HG03439 (cell line): Measurements from ENCODE around the gene URI1.

Experiments
- ATAC-seq: cut with Tn5 transposase; IDR thresholded peaks from one replicate; pipeline ENCODE4 v1.9.1; 2021; ENCODE audit warnings: mild to moderate bottlenecking, moderate library complexity; ENCODE audit not compliant: unreplicated experiment

URI1 gene

DNA sequence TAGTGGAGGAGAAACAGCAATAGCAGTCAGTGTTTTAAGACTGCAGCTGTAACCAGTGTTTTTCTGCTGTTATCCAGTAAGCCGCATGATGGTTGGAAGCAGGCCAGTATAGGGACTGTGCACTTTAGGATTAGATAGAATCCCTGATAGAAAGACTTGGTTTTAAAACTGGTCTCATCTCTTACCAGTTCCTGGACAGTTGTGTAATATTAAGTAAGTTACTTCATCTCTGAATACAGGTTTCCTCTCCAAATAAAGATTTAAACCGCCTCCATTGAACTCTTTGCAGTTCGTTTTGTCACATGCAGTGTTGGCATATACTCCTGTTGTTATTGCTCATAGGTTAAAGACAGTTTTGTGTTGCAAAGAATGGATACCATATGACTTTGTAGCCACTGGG lies 25.6 kb downstream of the URI1 start:
- ATAC-seq = no peak

DNA sequence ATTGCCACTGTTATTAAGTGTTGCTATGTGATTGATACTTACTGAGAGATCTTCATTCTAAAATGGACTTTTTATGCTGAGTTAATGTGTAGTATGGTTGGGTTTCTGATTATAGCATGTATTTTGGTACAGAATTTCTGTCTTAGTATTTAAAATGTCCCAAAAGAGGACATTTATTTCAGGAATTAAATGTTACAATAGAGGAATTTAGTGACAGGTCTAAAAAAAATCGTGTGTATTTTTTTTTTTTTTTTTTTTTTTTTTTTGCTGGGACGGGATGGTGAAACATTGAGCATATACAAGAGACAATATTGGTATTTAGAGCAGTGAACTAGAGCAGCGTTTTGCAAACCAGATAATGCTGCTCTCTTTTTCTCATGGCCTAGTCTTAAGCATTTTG lies 27.9 kb downstream of the URI1 start:
- ATAC-seq = no peak

DNA sequence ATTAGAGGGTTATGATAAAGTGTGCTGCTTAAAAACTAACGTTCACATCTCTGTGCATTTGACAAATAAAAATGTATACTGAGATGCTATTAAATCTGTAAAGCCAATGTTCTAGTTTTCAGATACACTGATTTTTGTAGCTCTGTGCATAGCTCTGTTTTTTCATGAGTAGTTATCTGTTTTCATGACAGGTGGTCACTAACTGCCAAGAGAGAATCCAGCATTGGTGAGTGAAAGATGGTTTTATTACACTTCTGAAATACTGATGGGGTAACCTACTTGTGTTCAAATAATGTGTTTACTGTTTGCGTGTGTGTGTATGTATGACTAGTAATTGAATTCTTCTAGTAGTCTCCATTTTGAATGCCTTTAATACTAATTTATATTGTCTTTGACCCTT lies 29.0 kb downstream of the URI1 start:
- ATAC-seq = no peak

DNA sequence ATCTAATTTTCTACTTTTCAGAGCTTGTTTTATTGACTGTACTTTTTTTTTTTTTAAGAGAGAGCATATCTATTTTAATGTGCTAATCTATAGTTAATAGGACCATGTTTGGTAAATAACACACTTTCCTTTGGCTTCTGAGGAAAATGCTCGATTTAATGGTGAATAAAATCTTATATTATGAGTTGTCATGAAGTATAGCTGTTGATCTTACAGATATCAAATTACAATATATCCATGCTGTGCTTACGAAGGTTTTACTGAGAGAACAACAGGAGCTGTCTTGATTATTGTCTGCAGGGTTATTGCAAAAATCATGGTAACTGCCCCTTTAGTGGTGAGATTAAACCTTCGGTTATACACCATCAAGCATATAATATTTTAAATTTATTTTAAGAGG lies 29.6 kb downstream of the URI1 start:
- ATAC-seq = no peak

DNA sequence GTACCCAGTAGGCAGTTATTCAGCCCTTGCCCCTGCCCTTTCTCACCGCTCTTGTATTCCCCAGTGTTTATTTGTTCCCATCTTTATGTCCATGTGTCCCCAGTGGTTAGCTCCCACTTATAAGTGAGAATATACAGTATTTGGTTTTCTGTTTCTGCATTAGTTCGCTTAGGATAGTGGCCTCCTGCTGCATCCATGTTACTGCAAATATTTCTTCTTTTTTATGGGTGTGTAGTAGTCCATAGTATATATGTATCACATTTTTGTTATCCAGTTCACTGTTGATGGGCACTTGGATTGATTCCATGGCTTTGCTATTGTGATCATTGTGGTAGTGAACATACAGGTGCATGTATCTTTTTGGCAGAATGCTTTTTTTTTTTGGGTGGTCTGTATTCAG lies 32.7 kb downstream of the URI1 start:
- ATAC-seq = no peak

DNA sequence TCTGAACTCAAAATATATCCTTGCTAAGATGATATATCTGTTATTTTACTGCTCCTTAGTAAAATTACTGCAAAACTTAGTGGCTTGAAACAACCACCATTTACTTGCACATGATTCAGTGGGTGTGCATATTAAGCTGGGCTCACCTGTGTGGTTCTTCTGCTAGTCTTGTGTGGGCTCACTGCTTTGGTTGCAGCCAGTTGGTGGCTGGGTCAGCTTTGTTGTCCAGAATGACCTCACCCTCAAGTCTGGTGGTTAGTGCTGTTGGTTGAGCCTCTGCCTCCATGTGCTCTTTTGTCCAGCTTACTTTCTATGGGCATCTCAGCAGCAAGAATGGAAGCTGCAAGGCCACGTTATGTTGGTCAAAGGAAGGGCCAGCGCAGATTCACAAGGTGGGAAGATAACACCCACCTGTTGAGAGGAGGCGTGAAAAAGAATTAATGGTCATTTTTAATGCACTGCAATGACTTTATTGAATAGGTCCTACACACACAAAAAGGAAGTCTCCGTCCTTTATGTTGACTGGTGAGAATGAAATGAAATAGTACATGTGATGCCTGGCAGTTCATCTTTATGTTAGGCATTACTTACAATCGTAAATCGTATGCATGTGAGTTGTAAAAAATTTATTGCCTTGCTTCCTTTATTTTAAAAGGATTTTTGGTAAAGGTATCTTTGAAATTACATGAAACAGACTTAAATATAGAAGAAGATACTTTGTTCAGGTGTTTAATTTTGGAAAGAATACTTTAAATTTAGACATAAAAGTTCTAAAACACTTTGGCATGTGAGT lies 34.3 kb downstream of the URI1 start:
- ATAC-seq = no peak

DNA sequence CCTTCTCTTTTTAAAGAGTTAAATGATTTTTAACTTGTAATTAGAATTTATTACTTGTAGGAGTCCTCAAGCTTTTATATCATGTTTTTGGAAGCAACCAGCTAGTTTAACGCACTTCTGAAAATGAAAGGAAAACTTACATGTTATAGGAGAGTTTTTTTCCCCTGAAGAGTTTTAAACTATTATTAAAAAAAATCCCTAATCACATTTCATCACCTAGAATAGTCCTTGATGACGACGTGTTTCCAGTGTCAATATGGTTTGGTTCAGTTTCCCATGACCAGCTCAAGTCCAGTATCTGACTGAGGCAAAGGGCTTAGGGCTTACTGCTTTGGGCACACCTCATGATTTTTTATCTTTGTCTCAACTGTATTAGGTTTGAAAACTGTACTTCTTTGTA lies 36.0 kb downstream of the URI1 start:
- ATAC-seq = no peak

DNA sequence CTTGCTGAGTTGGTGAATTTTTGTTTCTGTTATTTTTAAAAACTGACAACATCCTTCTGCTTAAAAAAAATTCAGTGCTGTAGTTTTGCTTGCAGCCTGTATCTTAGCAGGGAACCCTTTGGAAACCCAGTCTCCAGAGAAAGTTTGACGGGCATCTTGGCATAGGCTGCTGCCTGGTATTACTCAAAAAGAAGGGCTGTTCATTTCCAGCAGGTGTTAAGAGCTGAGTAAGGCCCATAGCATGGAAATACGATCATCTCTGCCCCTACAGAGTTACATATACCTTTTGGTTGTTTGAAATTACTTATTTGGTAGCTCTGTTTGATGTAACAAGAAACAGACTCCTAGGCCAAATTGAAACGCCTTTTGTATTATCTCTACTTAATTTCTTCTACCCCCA lies 41.5 kb downstream of the URI1 start:
- no peak for ATAC-seq

DNA sequence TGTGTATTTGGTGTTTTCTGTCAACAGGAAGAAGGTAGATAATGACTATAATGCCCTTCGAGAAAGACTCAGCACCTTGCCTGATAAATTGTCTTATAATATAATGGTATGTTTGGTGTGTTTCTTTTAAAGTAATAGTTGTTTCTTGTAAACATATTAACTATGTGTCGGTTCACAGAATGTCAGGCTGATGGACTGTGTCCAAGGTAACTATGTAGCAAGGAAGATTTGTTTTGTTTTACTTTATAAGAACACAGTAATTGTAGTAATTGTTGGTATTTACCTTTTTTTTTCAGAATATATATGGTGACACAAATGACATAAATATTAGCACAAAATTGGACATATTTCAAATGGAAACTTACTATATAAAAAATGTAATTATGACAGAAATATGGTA lies 43.2 kb downstream of the URI1 start:
- ATAC-seq = no peak

DNA sequence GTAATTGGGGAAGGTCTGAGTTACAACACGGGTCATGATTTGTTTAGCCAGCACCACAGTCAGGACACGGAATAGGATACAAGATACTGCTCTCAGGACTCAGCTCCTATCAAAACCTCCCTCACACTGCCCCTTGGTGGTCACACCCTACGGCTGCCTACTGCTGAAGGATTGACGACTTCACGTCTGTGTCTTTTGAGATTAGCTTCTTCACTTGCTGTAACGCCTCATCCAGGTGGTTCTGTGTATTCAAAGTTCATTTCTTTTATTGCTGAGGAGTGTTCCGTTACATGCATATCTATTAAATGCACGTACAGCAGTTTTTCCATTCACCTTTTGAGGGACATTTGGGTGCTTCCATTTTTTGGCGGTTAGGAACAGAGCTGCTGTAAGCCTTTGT lies 46.3 kb downstream of the URI1 start:
- ATAC-seq = no peak

DNA sequence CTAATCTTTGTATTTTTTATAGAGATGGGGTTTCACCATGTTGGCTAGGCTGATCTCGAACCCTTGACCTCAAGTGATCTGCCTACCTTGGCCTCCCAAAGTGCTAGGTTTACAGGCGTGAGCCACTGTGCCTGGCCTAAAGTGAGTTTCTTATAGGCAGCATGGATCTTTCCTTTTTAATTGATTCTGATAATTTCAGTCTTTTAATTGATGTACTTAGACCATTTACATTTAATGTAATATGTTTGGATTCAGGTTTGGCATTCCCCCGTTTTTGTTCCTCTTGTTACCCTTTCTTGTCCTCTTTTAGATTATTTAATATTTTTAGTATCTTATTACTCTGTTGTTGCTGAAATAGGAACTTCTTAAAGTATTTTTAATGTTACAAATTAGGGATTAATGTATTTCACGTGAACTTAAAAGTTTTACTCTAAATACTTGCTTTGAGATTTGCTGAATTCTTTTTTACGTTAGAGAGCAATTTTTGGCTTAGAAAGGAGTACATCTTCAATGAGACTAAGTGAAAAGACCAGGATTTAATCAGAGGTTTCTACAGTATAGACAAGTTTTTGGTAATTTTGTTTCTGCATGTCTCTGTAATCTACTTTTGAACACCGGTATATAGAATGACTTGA lies 50.3 kb downstream of the URI1 start:
- ATAC-seq = no peak

DNA sequence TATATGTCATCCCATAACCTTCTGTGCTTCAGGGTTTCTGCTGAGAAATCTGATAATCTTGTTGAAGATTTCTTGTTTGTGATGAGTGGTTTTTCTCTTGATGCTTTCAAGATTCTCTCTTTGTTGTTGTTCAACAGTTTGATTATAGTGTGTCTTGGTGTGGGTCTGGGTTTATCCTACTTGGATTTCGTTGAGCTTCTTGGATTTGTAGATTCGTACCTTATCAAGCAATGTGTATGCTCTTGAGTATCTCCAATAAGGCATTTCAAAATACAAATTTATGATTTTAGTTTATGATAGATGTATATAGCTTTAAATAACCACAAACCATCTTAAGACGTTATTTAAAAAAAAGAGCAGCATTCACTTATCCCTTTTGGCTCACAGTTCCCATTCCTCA lies 57.5 kb downstream of the URI1 start:
- ATAC-seq = no peak

DNA sequence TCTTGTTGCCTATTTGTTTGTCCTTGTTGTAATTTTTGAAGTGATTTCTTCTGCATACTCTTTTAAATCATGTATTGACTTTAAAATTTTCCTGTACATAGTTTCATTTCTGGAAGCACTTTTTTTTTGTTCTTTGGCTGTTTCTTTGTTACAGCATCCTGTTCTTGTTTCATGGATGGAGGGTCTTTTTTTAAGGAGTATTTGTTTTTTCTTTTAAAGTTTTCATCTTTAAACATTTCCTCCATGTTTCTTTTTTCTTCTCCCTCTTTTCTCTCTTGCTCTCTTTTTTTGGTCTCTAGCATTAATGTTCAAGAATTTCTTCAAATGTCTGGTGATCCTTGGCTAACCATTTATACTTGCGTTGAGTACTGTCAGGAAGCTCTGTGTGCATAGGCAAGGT lies 58.8 kb downstream of the URI1 start:
- no peak for ATAC-seq

DNA sequence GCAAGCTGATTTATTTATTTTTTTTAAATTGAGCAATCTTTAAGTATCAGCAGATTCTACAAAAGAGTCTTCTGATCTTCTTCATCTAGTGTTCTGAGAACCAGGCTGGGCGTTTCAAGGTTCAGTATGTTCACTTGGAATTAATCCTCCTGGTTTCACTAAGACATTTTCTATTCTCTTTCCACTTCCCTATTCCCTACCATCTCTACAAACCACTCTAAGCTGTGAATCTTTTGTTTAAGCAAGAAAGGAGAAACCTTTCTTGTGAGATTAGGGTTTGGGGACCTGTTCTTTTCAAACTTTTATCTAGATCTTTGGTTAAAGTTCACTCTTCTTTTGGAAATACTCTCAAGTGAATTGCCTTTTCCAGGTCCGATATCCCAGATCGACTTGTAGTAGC lies 59.3 kb downstream of the URI1 start:
- ATAC-seq = no peak

DNA sequence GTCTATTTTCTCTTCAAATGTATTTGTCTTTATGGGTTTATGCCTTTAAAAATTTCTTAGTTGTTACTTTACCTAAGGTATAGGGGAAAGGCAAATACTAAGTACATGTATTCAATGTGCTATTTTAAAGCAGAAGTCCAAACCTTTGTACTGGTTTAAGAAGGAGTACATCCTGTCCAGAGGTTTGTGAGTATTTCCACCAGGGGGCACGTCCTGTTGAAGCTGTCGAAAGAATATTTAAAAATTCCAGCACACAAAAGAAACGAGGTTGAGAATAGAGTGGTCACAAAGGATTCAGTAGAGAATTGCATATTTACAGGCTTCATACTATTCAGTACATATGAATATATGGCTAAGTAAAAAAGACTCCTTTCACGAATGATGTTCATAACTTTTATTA lies 59.8 kb downstream of the URI1 start:
- ATAC-seq = no peak

DNA sequence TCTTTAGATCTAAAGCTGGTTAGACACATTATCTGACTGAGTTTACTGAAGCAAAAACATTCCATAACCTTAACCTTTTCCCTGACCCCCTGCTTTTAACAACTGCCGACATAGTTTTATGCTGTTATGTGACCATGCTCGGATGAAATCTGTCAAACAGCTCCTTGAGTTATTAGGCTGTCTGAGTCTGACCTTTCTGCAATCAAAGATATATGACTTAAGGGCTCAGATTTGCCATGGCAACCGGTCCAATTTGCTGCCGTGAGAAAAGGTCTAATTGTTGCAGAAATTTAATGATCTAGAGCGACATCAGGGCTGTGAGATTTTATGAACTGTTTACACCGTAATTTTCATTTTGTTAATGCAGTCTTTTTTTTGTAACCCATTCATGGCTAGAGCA lies 61.8 kb downstream of the URI1 start:
- ATAC-seq = no peak

DNA sequence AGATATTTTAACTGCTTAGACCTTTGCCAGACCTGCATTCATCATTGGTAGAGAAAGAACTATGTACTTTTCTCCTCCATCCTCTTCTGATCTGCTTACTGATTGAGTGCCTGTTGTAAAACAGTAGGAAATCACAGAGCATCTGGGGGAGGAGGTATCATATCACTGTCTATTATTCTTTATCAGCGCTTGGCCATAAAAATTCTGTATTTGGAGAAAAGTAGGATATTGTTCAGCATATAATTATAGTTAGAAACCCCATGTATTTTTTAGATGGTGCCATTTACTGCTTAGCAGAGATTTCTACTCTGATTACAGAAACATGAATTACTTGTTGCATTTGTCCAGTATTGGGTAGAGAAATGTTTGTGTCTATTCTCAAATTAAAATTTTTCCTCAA lies 62.4 kb downstream of the URI1 start:
- ATAC-seq = no peak

DNA sequence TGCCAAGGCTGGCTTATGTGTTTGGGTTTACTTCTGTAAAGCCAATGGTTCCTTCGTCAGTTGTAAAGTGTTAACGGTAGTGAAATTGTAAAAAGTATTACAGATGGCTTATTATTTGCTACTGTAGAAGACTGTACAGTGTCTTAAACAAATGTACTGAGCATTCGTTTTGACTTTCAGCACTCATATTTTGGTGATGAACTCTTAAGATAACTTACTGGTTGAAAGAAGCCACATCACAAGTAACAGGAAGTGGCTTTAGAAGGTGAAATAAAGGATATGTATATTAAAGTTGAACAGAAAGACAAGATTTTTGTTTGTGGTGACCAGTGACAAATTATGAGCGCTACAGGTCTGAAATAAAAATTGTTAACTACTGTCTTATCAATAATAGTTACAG lies 64.2 kb downstream of the URI1 start:
- no peak for ATAC-seq

DNA sequence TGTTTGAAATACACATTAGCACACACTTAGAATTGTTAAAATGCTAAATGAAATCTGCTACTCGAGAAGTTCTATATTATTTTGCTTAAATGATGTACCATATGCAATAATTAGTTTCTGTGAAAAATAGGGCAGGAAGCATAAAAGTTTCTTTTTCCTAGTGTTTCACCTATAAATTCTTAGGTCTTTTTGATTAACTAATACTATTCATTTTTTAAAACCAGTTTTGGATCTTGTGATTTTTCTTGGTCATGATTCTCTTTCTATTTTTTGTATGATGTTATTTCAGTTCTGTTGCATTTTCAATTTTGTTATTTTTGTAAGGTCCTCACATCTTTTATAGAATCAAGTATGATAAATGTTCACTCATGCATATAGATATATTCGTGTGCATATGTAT lies 66.1 kb downstream of the URI1 start:
- ATAC-seq = no peak

DNA sequence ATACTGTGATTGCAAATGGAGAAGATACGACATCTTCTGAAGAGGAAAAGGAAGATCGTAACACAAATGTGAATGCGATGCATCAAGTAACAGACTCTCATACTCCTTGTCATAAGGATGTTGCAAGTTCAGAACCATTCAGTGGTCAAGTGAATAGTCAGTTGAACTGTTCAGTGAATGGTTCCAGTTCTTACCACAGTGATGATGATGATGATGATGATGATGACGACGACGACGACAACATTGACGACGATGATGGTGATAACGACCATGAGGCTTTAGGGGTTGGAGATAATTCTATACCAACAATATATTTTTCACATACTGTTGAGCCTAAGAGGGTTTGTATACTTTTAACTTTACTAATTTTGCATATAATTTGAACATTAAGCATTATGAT lies 67.0 kb downstream of the URI1 start:
- ATAC-seq = no peak

DNA sequence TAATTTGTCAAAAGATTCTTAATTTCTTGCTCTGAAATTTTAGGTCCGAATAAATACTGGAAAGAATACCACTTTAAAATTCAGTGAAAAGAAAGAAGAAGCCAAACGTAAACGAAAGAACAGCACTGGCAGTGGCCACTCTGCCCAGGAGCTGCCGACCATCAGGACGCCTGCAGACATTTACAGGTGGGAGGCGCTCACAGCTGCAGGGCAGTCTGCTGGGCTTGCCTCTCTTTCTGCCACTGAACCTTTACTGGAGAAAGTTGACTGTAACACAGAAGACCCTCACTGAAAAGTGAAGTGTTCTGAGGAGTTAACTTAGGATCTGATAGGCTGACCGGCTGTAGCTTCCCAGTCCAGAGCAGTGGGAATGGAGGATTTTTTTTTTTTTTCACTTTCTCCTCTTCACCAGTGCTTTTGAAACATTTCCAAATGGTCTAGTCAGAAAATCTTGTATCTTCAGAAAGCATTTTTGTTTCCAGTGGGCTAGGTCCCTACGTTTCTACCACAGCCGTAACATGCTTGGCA lies 69.1 kb downstream of the URI1 start:
- no peak for ATAC-seq

DNA sequence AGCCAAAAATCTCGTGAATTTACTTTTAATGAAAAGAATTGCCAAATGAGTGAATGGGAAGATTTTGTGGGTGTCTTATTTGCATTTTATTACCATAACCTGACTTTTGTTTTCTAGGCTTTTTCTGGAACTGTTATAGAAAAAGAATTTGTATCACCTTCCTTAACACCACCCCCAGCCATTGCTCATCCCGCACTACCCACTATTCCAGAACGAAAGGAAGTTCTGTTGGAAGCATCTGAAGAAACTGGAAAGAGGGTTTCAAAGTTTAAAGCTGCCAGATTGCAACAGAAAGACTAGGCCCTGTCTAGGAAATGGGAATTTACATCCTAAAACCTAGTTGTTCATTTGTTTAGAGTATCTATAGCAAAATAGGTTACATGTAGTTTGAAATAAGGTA lies 72.7 kb downstream of the URI1 start:
- ATAC-seq = no peak

DNA sequence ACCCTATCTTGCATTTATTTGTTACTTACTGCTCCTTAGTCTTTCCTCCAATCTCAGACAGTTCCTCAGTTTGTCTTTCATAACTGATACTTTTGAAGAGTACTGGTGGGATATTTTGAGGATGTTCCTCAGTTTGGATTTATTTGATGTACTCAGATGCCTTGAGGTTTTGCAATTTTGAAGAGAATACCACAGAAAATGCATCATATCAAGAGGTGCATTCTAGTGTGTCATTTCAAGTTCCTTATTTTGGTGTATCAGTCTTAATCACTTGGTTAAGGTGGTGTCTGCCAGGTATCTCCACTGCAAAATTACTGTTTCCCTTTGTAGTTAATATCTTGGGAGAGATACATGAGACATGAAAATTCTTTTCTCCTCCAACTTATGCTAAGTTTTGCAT lies 75.1 kb downstream of the URI1 start:
- ATAC-seq = no peak
